K562 (cell line): Measurements from ENCODE around the gene MARVELD1. TPM values are rescaled to one million over a fixed set of nuclear protein-coding genes. Genes with fewer than 3 reads are reported as not detected.

ENCODE experiments used
- ATAC-seq: fragments of 200-7000 bp; cut with Tn5 transposase; 3 replicates; pipeline ENCODE4 v1.9.1; 2020; ENCODE audit warnings: moderate library complexity
- BruUV-seq: library from RNA; stranded (reverse); fragments of 400-500 nt; replicated peaks from 2 replicates; lab custom pipeline; 2021; lab: Mats Ljungman, UMichigan
- CTCF ChIA-PET: fragments of 300-600 bp; formaldehyde crosslinking; extraction: SDS; loops from one replicate; lab custom pipeline; 2021; ENCODE audit warnings: low intra/inter-chr PET ratio; lab: Yijun Ruan, JAX
- POLR2A ChIA-PET: fragments of 300-600, 350-650 bp; sonication (Branson Sonifier 250); formaldehyde crosslinking; extraction: SDS; loops from one replicate; lab custom pipeline; 2021; ENCODE audit warnings: antibody characterized with exemption, inconsistent platforms; lab: Yijun Ruan, JAX
- DNase-seq, 4 experiments: peaks; one replicate each; pipeline versions ENCODE4 v3.0.0 to v3.0.0-alpha.2; 2011 to 2018; ENCODE audit warnings: low spot score in 3 of 4, mixed read lengths in 3 of 4; ENCODE audit errors: extremely low read depth in 1 of 4
- FAIRE-seq: peaks from 2 replicates; lab custom pipeline; 2011; peaks lifted over from hg19 to GRCh38; lab: Jason Lieb, UNC
- H2AFZ ChIP-seq: 2 replicates; pipeline ENCODE4 v1.6.0; 2011; ENCODE audit warnings: low read depth, low read length, control low read depth, inconsistent platforms
- H3K27ac ChIP-seq: fragments of 200-600 bp; 3 replicates; pipeline ENCODE4 v1.8.0; 2011; ENCODE audit warnings: low read depth, mild to moderate bottlenecking, control low read depth, inconsistent platforms, low read length, moderate library complexity, mixed read lengths; ENCODE audit errors: extremely low read depth
- H3K27me3 ChIP-seq, 2 experiments: fragments of 300-600 bp in 1 of 2; 2 replicates in 1 of 2; 3 replicates in 1 of 2; pipeline versions ENCODE4 v1.6.0 to v1.8.0; 2011; ENCODE audit warnings: inconsistent platforms in 2 of 2, low read length in 2 of 2, mild to moderate bottlenecking in 1 of 2, mixed read lengths in 1 of 2, moderate library complexity in 1 of 2; ENCODE audit not compliant: control insufficient read depth in 2 of 2, insufficient read depth in 2 of 2
- H3K36me3 ChIP-seq: fragments of 300-600 bp; 3 replicates; pipeline ENCODE4 v1.8.0; 2011; ENCODE audit warnings: mild to moderate bottlenecking, low read length, inconsistent platforms; ENCODE audit not compliant: control insufficient read depth, insufficient read depth
- H3K4me1 ChIP-seq, 2 experiments: fragments of 200-600 bp in 1 of 2; replicated peaks in 1 of 2; 2 replicates in 1 of 2; 3 replicates in 1 of 2; pipeline versions ENCODE4 v1.5.1 to v1.8.0; 2011; ENCODE audit warnings: inconsistent platforms in 2 of 2, low read length in 2 of 2, mild to moderate bottlenecking in 1 of 2, mixed read lengths in 1 of 2, moderate library complexity in 1 of 2; ENCODE audit not compliant: control insufficient read depth in 2 of 2, insufficient read depth in 2 of 2
- H3K4me2 ChIP-seq: 2 replicates; pipeline ENCODE4 v1.6.1; 2011; ENCODE audit warnings: low read length, control low read depth, inconsistent platforms, mixed read lengths; ENCODE audit not compliant: insufficient read depth
- H3K4me3 ChIP-seq: fragments of 200-600 bp; sonication (generic), shearing (Covaris generic); 2 replicates; pipeline ENCODE4 v1.5.1; 2016; ENCODE audit warnings: control low read depth, inconsistent platforms
- H3K79me2 ChIP-seq: fragments of 200-600 bp; 3 replicates; pipeline ENCODE4 v1.8.0; 2011; ENCODE audit warnings: low read length, inconsistent platforms; ENCODE audit not compliant: control insufficient read depth, insufficient read depth
- H3K9ac ChIP-seq, 2 experiments: 2 replicates each; pipeline versions ENCODE4 v1.6.0 to v1.6.1; 2011; ENCODE audit warnings: low read depth in 2 of 2, low read length in 2 of 2, control low read depth in 1 of 2, inconsistent platforms in 1 of 2, mild to moderate bottlenecking in 1 of 2, mixed read lengths in 1 of 2; ENCODE audit not compliant: insufficient read depth in 1 of 2
- H3K9me1 ChIP-seq: one replicate; pipeline ENCODE4 v1.6.0; 2011; ENCODE audit warnings: inconsistent platforms, mild to moderate bottlenecking, low read length, moderate library complexity; ENCODE audit not compliant: control insufficient read depth, insufficient read depth
- H3K9me3 ChIP-seq: replicated peaks from 2 replicates; pipeline ENCODE4 v1.5.1; 2011; ENCODE audit warnings: low read depth, low read length, inconsistent platforms; ENCODE audit not compliant: control insufficient read depth, insufficient read depth
- H4K20me1 ChIP-seq: replicated peaks from 2 replicates; pipeline ENCODE4 v1.6.1; 2011; ENCODE audit warnings: low read length, inconsistent platforms, mixed read lengths; ENCODE audit not compliant: control insufficient read depth, insufficient read depth
- DDX20 ChIP-seq: fragments of 450-650 bp; IDR thresholded peaks from 2 replicates; pipeline ENCODE4 v1.6.1; 2016; ENCODE audit warnings: missing genetic modification characterization, low read depth, mild to moderate bottlenecking, missing compliant biosample characterization, moderate library complexity
- KAT7 ChIP-seq: sonication (generic); formaldehyde crosslinking; IDR thresholded peaks from 2 replicates; pipeline ENCODE4 v1.8.0; 2022; ENCODE audit warnings: missing genetic modification reagents, mild to moderate bottlenecking, borderline replicate concordance
- NCOA6 ChIP-seq: fragments of 450-650 bp; IDR thresholded peaks from 2 replicates; pipeline ENCODE4 v1.6.1; 2017; ENCODE audit warnings: mild to moderate bottlenecking
- NFXL1 ChIP-seq: fragments of 450-650 bp; formaldehyde crosslinking; IDR thresholded peaks from 2 replicates; pipeline ENCODE4 v1.4.0; 2021; ENCODE audit warnings: mild to moderate bottlenecking
- NUFIP1 ChIP-seq: fragments of 450-650 bp; IDR thresholded peaks from 2 replicates; pipeline ENCODE4 v1.6.1; 2018; ENCODE audit not compliant: partially characterized antibody
- PTRF ChIP-seq: fragments of 450-650 bp; IDR thresholded peaks from 2 replicates; pipeline ENCODE4 v1.6.1; 2016; ENCODE audit warnings: mild to moderate bottlenecking, missing genetic modification characterization, missing compliant biosample characterization
- SIN3A ChIP-seq, 2 experiments: fragments of 150-350 bp in 1 of 2; IDR thresholded peaks; 2 replicates each; pipeline ENCODE4 v1.6.1; 2011 to 2016; ENCODE audit warnings: borderline replicate concordance in 2 of 2, low read depth in 2 of 2, low read length in 2 of 2, mild to moderate bottlenecking in 2 of 2, moderate library complexity in 2 of 2; ENCODE audit not compliant: control insufficient read depth in 1 of 2
- WGBS: fragments of 100-300 bp; shearing (Covaris generic); methylation state at CpG from one replicate; pipeline ENCODE4 v1.1.6; 2016; ENCODE audit warnings: low coverage, mixed read lengths; ENCODE audit not compliant: insufficient coverage; ENCODE audit errors: missing lambda C conversion rate; 5-methylcytosine and 5-hydroxymethylcytosine counted together
- in situ Hi-C: fragments of 300-500 bp; cut with MboI; formaldehyde crosslinking; loops from 4 replicates; pipeline ENCODE4 v1.15.0; 2018; ENCODE audit warnings: inconsistent platforms, mixed read lengths
- intact Hi-C: fragments of 100-400 bp; cut with micrococcal nuclease; formaldehyde crosslinking; loops from 2 replicates; pipeline ENCODE4 v1.14.2; 2022
- polyA plus RNA-seq, 8 experiments: library from polyadenylated mRNA; depleted of rRNA in 4 of 8; stranded (reverse) in 5 of 8; unstranded in 3 of 8; fragments of >200 nt; fragmentation: Nextera tagmentation in 2 of 8; fragmentation: Illumina TruSeq in 1 of 8; extraction: Ambion mirVana in 2 of 8; extraction: Trizol in 1 of 8; gene quantifications; 2 replicates each; pipeline versions ENCODE4 v1.2.1 to v1.2.3, GENCODE V29; 2011 to 2014; ENCODE audit warnings: inconsistent platforms in 1 of 8, missing spikeins in 1 of 8
- total RNA-seq, 7 experiments: library from RNA; depleted of rRNA in 6 of 7; stranded (reverse); fragments of >200 nt in 6 of 7; fragmentation: Illumina TruSeq in 2 of 7; extraction: Trizol in 2 of 7; gene quantifications; 2 replicates each; pipeline versions ENCODE4 v1.2.1 to v1.2.3, GENCODE V29; 2011 to 2021; ENCODE audit warnings: low replicate concordance in 1 of 7
- TF ChIP-seq, protein P1 (sequence below): fragments of 250-450 bp; sonication (Bioruptor Pico); IDR thresholded peaks from 2 replicates; pipeline ENCODE4 v1.4.0; 2020; ENCODE audit warnings: mild to moderate bottlenecking, moderate library complexity, borderline replicate concordance
- TF ChIP-seq, protein P2 (sequence below): fragments of 250-450 bp; sonication (Bioruptor Pico); IDR thresholded peaks from 2 replicates; pipeline ENCODE4 v1.6.1; 2021; ENCODE audit warnings: mild to moderate bottlenecking
- TF ChIP-seq, protein P3 (sequence below), 2 experiments: fragments of 450-650 bp in 1 of 2; IDR thresholded peaks; 2 replicates each; pipeline ENCODE4 v1.6.1; 2011 to 2017; ENCODE audit warnings: low read depth in 2 of 2, antibody characterized with exemption in 1 of 2, borderline replicate concordance in 1 of 2, low read length in 1 of 2, mild to moderate bottlenecking in 1 of 2, mixed read lengths in 1 of 2; ENCODE audit not compliant: control insufficient read depth in 1 of 2
- TF ChIP-seq, protein P4 (sequence below), 2 experiments: fragments of 450-650 bp; conservative IDR thresholded peaks; 2 replicates each; pipeline ENCODE4 v1.6.1; 2017; ENCODE audit warnings: mild to moderate bottlenecking in 2 of 2, moderate library complexity in 2 of 2

Gene MARVELD1
- total and polyA plus RNA-seq, 9 of the 15 experiments (the other 6 are each of a cell fraction or from before 2014, with no cell fraction given), result 2.7 to 12.5 (median 5.3) TPM

- in situ Hi-C loops (no loop called here), intact Hi-C loops (no loop called here)
- no peak overlapping the region for H3K4me2 ChIP-seq
- TF ChIP-seq, protein P1, sequence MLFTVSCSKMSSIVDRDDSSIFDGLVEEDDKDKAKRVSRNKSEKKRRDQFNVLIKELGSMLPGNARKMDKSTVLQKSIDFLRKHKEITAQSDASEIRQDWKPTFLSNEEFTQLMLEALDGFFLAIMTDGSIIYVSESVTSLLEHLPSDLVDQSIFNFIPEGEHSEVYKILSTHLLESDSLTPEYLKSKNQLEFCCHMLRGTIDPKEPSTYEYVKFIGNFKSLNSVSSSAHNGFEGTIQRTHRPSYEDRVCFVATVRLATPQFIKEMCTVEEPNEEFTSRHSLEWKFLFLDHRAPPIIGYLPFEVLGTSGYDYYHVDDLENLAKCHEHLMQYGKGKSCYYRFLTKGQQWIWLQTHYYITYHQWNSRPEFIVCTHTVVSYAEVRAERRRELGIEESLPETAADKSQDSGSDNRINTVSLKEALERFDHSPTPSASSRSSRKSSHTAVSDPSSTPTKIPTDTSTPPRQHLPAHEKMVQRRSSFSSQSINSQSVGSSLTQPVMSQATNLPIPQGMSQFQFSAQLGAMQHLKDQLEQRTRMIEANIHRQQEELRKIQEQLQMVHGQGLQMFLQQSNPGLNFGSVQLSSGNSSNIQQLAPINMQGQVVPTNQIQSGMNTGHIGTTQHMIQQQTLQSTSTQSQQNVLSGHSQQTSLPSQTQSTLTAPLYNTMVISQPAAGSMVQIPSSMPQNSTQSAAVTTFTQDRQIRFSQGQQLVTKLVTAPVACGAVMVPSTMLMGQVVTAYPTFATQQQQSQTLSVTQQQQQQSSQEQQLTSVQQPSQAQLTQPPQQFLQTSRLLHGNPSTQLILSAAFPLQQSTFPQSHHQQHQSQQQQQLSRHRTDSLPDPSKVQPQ (CRISPR knock-in tag), result no peak
- TF ChIP-seq NFXL1 (CRISPR knock-in tag) (no peak), NUFIP1 (no peak), SIN3A (IDR thresholded peaks at IDR 0.05; ENCODE audit: borderline replicate concordance in 2 of 2, control insufficient read depth in 1 of 2, low read depth in 2 of 2, low read length in 2 of 2) (no peak), PTRF (tag) (no peak), DDX20 (tag) (no peak), KAT7 (CRISPR knock-in tag) (no peak), NCOA6 (no peak)
- TF ChIP-seq, protein P2, sequence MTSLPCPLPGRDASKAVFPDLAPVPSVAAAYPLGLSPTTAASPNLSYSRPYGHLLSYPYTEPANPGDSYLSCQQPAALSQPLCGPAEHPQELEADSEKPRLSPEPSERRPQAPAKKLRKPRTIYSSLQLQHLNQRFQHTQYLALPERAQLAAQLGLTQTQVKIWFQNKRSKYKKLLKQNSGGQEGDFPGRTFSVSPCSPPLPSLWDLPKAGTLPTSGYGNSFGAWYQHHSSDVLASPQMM, result no peak
- TF ChIP-seq, protein P3, sequence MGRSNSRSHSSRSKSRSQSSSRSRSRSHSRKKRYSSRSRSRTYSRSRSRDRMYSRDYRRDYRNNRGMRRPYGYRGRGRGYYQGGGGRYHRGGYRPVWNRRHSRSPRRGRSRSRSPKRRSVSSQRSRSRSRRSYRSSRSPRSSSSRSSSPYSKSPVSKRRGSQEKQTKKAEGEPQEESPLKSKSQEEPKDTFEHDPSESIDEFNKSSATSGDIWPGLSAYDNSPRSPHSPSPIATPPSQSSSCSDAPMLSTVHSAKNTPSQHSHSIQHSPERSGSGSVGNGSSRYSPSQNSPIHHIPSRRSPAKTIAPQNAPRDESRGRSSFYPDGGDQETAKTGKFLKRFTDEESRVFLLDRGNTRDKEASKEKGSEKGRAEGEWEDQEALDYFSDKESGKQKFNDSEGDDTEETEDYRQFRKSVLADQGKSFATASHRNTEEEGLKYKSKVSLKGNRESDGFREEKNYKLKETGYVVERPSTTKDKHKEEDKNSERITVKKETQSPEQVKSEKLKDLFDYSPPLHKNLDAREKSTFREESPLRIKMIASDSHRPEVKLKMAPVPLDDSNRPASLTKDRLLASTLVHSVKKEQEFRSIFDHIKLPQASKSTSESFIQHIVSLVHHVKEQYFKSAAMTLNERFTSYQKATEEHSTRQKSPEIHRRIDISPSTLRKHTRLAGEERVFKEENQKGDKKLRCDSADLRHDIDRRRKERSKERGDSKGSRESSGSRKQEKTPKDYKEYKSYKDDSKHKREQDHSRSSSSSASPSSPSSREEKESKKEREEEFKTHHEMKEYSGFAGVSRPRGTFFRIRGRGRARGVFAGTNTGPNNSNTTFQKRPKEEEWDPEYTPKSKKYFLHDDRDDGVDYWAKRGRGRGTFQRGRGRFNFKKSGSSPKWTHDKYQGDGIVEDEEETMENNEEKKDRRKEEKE (IDR thresholded peaks at IDR 0.05; ENCODE audit: borderline replicate concordance in 1 of 2, control insufficient read depth in 1 of 2, low read depth in 2 of 2, low read length in 1 of 2), result no peak
- TF ChIP-seq, protein P4, sequence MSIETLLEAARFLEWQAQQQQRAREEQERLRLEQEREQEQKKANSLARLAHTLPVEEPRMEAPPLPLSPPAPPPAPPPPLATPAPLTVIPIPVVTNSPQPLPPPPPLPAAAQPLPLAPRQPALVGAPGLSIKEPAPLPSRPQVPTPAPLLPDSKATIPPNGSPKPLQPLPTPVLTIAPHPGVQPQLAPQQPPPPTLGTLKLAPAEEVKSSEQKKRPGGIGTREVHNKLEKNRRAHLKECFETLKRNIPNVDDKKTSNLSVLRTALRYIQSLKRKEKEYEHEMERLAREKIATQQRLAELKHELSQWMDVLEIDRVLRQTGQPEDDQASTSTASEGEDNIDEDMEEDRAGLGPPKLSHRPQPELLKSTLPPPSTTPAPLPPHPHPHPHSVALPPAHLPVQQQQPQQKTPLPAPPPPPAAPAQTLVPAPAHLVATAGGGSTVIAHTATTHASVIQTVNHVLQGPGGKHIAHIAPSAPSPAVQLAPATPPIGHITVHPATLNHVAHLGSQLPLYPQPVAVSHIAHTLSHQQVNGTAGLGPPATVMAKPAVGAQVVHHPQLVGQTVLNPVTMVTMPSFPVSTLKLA (conservative IDR thresholded peaks at IDR 0.05), result no peak
- ATAC-seq (no peak), FAIRE-seq (no peak), DNase-seq (no peak)
- H4K20me1 ChIP-seq, result no peaks in the 10 kb centered on the region; the same call in 1 of the 2 replicates
- H3K36me3 ChIP-seq, result no peaks in the 10 kb centered on the region
- peaks cover 0 to 27% of the 10 kb centered on the region in 2 experiments; a peak in 3 of 5 replicates for H3K4me1 ChIP-seq
- peak overlapping the region in 1 of 2 experiments; percentile 28; a peak in 1 of 4 replicates for H3K9ac ChIP-seq
- POLR2A ChIA-PET, result interaction anchor here (0.6 to 2.7 kb wide), 5 partner anchors 12 to 139 kb away, joined by 3 to 7 read pairs (median 4); no protein-coding TSS in a partner anchor
- H3K27ac ChIP-seq, result no peak overlapping the region
- CTCF ChIA-PET, result no interaction called here
- no peaks in the 10 kb centered on the region for H3K9me3 ChIP-seq
- H3K27me3 ChIP-seq, result no peaks in the 10 kb centered on the region
- no peak overlapping the region for H2AFZ ChIP-seq
- no TSS peak for BruUV-seq
- WGBS, result 52% methylated on average over 8 of the region's 9 CpGs
- H3K9me1 ChIP-seq, result no peaks in the 10 kb centered on the region
- no peak overlapping the region for H3K4me3 ChIP-seq
- no peaks in the 10 kb centered on the region; the same call in 2 of the 3 replicates for H3K79me2 ChIP-seq
These were observed 1.6 kb upstream of the MARVELD1 start for GRCh38 chr10:97711640-97712572.
